GM19455 (cell line): ENCODE data around the gene GPAT3.

Source experiments
- ATAC-seq: cut with Tn5 transposase; IDR thresholded peaks from one replicate; pipeline ENCODE4 v1.9.1; 2021; ENCODE audit not compliant: unreplicated experiment

GPAT3 gene

GRCh38 chr4:83639849-83640493, 104.1 kb downstream of the GPAT3 start:
- ATAC-seq = peak; percentile 73

- no peak for ATAC-seq
Observed at GRCh38 chr4:83643036-83643435, 107.1 kb downstream of the GPAT3 start.

DNA sequence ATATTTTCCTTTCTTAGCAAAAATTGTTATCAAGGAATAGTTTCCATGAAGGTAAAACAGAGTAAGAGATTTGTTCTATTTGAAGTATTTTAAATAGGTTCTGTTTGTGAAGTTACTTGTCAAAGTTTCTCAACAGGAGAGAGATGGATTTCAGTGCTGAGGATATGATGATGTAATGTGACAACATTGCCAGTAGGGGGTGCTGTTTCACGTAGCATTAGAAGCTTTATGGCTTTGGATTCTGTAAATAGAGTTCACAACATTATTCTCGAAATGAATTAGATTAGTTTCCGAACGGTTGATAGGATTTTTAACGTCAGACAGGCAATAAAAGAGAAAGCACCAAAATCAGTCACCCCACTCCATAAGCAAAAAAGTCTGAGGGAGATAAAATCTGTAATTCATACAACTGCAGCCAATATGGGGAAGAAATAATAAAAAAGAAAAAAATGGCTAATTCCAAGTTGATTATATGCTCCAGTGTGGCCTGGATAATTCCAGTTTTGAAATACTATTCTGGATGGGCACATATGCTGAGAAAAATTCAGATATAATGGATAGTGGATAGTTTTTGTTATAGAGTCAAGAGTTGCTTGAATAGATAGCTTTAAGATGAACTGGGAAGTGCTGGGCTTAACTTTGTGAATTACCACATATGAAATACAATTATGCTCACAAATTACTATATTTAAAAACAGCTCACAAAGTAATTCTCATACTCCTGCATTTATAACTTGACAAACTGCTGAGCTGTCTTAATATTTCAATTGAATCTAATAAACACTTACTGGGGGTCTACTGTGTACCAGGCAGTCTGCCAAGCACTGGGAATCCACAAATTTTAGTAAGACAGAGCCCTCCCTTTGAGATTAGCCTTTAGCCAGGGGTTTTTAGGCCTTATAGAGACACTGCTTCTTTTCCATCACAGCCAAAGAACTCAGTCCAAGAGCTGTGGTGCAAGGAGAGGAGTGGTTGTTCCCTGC, 109.1 kb downstream of the GPAT3 start:
- ATAC-seq = peak; percentile 72

- ATAC-seq = no peak
Observed at GRCh38 chr4:83646538-83647239, 110.8 kb downstream of the GPAT3 start.

GRCh38 chr4:83651846-83652245, 115.9 kb downstream of the GPAT3 start:
- no peak for ATAC-seq
